ACC112 (cell line): Measurements from ENCODE around the gene CDH4.

Source experiments
- H2AFZ ChIP-seq: fragments of 200-600 bp; sonication (generic); one replicate; pipeline ENCODE4 v1.6.0; 2017; ENCODE audit warnings: antibody characterized with exemption, low read length; ENCODE audit not compliant: unreplicated experiment
- H3K27ac ChIP-seq: fragments of 200-600 bp; sonication (generic); 2 replicates; pipeline ENCODE4 v1.5.1; 2014; ENCODE audit warnings: low read depth, mild to moderate bottlenecking, antibody characterized with exemption, low read length, moderate library complexity
- H3K27me3 ChIP-seq: fragments of 200-600 bp; sonication (generic); 2 replicates; pipeline ENCODE4 v1.6.1; 2014; ENCODE audit warnings: mild to moderate bottlenecking, antibody characterized with exemption, low read length, moderate library complexity, mixed read lengths; ENCODE audit not compliant: insufficient read depth
- H3K36me3 ChIP-seq: fragments of 200-600 bp; sonication (generic); 2 replicates; pipeline ENCODE4 v1.6.1; 2016; ENCODE audit warnings: mild to moderate bottlenecking, antibody characterized with exemption, low read length, moderate library complexity, mixed read lengths; ENCODE audit not compliant: insufficient read depth
- H3K4me1 ChIP-seq: fragments of 200-600 bp; sonication (generic); one replicate; pipeline ENCODE4 v1.6.1; 2016; ENCODE audit warnings: low read length, mixed read lengths; ENCODE audit not compliant: insufficient read depth, unreplicated experiment, control insufficient read depth
- H3K4me3 ChIP-seq: fragments of 200-600 bp; sonication (generic); 2 replicates; pipeline ENCODE4 v1.5.1; 2014; ENCODE audit warnings: mild to moderate bottlenecking, low read depth, low read length
- H3K79me2 ChIP-seq: fragments of 200-600 bp; sonication (generic); one replicate; pipeline ENCODE4 v1.6.0; 2016; ENCODE audit warnings: low read length; ENCODE audit not compliant: control insufficient read depth, unreplicated experiment, insufficient read depth

CDH4 gene

DNA sequence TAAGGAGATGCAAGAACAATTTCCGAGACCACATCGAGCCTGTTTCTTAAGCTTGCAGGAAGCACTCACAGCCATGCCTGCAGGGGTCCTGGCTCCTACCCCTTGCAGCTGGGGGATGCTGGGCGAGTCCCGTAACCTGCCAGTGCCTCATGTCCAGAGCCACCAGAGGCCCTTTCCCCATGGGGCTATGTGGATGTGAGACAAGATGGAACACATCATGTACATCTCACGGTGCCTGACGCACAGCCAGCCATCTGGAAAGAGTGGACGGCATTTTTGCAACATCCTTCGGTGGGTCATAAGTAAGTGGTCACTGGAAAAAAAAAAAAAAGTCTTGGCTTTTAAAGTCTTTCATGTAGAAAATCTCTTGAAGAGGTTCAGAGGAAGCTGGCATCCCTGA, 72.8 kb downstream of the CDH4 start:
- Histone ChIP-seq H3K36me3 (no peaks in the 10 kb centered on the region), H3K27me3 (no peaks in the 10 kb centered on the region), H3K79me2 (no peaks in the 10 kb centered on the region), H3K4me3 (no peak overlapping the region), H3K4me1 (no peaks in the 10 kb centered on the region), H2AFZ (no peak overlapping the region), H3K27ac (no peak overlapping the region)

DNA sequence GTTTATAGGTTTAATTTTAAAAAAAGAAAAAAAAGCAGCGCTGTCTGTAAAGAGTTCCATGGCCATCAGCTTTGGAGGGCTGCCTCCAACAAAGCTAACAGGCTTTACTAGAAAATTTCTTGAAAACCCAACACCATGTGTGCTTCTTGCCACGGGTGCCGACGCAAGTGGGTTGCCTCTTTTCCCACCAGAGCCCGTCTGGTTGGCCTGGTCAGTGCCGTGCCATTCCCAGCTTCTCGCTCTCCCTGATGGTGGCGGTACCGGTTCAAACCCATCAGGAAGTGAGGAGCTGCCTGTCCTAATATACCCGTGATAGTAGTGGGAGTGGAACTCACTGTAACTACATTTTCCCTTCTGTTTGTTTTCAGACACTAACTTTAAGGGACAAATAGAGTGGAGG, 73.7 kb downstream of the CDH4 start:
- no peak overlapping the region for H3K4me3 ChIP-seq
- H2AFZ ChIP-seq = no peak overlapping the region
- H3K36me3 ChIP-seq = no peaks in the 10 kb centered on the region
- no peak overlapping the region for H3K27ac ChIP-seq
- no peaks in the 10 kb centered on the region for H3K27me3 ChIP-seq
- H3K4me1 ChIP-seq = no peaks in the 10 kb centered on the region
- no peaks in the 10 kb centered on the region for H3K79me2 ChIP-seq

DNA sequence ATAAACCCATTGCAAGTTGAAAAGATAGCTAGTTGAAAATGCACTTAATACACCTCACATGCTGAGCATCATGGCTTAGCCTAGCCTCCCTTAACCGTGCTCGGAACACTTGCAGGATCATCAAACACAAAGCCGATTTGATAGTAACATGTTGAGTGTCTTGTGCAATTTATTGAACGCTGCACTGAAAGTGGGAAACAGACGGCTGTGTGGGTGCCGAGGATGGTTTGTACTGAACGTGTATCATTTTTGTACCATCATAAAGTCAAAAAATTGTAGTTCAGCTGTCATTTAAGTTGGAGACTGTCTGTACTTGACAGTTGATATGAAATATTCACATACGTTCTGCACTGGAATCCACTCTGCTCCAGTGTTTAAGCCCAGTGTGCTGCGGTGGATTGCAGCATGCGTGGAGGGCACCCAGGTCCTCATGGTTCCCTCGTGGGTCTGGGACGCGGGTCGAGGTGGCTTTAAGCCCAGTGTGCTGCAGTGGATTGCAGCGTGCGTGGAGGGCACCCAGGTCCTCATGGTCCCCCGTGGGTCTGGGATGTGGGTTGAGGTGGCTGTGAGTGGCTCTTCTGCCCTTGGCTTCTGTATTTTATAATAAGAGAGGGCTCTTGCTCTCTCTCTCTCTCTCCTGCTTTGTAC, 77.0 kb downstream of the CDH4 start:
- H3K27ac ChIP-seq = no peak overlapping the region
- peaks cover 5% of the 10 kb centered on the region for H3K4me1 ChIP-seq
- no peak overlapping the region for H3K4me3 ChIP-seq
- no peaks in the 10 kb centered on the region for H3K36me3 ChIP-seq
- H3K27me3 ChIP-seq = no peaks in the 10 kb centered on the region
- H2AFZ ChIP-seq = no peak overlapping the region
- no peaks in the 10 kb centered on the region for H3K79me2 ChIP-seq

DNA sequence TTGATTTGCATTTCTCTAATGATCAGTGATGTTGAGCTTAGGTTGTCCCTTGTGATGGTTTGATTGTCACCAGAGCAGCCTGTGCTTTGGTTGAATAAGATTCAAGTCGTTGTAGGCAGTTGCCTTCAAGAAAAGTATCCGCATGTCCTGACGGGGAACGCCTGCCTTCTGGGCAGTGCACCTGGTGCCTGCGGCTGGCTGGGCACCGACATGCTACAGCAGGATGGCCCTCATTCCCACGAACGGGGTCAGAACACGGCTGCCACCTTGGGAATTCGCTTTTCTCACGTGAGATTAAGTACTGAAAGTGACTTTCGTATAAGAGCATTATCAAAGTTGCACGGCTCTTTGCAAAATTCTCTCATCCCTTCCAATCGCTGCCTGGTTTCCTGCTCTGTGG, 78.4 kb downstream of the CDH4 start:
- H3K27me3 ChIP-seq = no peaks in the 10 kb centered on the region
- no peak overlapping the region for H3K4me3 ChIP-seq
- H3K27ac ChIP-seq = no peak overlapping the region
- peaks cover 5% of the 10 kb centered on the region for H3K4me1 ChIP-seq
- H2AFZ ChIP-seq = no peak overlapping the region
- H3K79me2 ChIP-seq = no peaks in the 10 kb centered on the region
- H3K36me3 ChIP-seq = no peaks in the 10 kb centered on the region

DNA sequence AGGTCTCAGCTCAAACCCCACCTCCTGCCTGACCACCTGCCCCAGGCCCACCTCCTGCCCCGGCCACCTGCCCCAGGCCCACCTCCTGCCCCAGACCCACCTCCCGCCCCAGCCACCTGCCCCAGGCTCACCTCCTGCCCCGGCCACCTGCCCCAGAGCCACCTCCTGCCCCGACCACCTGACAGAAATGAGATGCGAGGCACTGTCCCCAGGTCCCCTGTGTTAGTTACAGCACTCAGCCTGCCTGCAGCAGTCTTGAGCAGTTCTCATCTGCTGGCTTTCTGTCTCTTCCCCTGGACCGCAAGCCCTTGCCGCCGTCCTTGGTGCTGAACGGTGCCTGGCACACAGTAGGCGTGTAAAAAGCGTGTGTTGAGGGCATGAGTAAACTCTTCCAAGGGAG, 79.5 kb downstream of the CDH4 start:
- Histone ChIP-seq H3K4me3 (no peak overlapping the region), H3K36me3 (no peaks in the 10 kb centered on the region), H3K27me3 (no peaks in the 10 kb centered on the region), H3K27ac (no peak overlapping the region), H3K4me1 (peaks cover 5% of the 10 kb centered on the region), H3K79me2 (no peaks in the 10 kb centered on the region), H2AFZ (no peak overlapping the region)

DNA sequence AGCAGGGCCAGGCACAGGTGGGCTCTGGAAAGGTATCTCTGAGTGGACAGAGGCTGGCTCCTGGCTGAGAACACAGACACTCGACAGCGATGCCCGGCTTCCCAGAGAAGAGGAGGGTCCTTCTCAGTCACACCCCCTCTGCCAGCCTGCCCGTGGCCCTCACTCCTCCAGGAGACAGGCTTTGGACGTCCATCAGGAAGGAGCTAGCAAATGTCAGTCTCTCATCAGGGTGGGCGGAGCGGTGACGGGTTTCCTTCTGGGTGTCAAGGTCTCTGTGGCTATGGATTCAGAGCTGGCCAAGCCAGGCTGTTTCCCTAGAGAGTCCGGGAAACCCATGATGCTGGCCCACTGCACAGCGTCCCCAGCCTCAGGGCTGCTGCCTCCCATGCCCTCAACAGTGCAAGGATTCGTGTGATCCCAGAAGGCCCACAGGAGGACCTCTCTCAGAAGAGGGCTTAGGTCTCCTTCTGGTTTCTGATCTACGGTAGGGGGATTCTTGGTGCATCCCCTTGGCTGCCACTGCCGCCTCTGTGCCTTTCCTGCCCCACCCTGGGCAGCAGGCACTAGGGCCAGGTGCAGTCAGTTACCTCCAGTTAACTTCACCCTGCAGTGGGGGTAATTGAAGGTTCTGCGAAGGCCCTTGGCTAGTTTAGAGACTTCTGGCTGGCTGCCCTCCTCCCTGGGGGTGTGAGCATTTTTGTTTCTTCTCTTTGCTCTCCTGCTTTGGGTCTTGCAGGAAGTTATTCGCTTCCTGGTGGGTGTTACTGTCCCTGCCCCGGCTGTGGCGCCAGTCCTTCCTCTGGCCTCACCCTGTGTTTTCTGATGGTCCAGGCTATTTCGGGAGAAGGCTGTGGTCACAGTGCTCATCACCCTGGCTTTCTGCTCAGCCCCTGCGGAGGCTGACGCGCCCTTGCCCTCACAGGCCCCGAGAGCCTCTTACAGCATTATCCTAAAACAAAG, 80.2 kb downstream of the CDH4 start:
- H3K36me3 ChIP-seq = no peaks in the 10 kb centered on the region
- no peak overlapping the region for H2AFZ ChIP-seq
- no peaks in the 10 kb centered on the region for H3K79me2 ChIP-seq
- no peak overlapping the region for H3K27ac ChIP-seq
- peaks cover 5% of the 10 kb centered on the region for H3K4me1 ChIP-seq
- H3K4me3 ChIP-seq = no peak overlapping the region
- H3K27me3 ChIP-seq = no peaks in the 10 kb centered on the region

DNA sequence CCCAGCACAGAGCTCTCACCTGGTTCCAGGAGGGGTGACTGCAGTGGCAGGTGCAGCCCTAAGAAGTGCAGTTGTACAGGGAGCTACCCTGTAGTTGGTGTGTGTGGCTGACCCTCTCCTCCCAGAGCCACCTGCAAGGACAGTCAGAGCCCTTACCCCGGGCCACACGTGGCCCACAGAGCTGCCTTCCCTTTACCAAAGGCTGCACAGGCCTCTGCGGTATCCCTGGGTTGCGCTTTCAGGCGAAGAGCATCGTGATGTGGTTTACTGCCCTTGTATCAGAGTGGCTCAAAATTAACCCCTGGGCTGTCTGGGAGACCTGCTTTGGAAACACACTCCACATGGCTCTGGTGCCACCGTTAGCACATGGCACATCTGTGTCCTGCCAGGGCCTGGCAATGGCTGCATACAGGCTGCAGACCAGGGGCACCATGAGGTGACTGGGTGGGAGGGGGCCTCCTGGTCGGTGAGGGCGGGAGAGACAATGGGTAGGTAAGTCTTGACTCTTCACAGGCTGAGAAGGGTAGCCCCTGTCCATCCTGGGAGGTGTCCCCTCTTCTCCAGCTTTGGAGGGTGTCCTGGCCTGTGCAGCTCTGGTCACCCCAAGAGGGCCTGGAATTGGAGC, 81.5 kb downstream of the CDH4 start:
- Histone ChIP-seq H3K27ac (no peak overlapping the region), H3K27me3 (no peaks in the 10 kb centered on the region), H3K79me2 (no peaks in the 10 kb centered on the region), H3K4me3 (no peak overlapping the region), H3K36me3 (no peaks in the 10 kb centered on the region), H2AFZ (no peak overlapping the region), H3K4me1 (peaks cover 5% of the 10 kb centered on the region)

DNA sequence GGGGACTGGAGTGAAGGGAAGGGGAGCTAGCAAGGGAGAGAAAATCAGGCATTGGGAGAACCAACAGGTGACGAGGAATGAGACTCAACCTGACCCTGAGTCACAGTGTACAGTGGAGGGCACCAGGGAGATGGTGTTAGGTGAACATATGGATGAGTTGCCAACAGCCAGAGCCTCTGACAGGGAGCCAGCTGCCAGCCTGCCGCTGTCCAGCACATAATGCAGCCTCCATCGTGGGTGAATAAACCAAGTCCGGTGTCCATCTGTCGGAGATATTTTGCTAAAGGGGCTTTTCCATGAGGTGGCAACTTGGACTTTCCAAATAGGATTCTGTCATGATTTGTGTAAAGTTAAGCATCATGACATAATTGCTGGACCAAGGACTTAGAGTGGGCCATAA, 88.1 kb downstream of the CDH4 start:
- H3K27me3 ChIP-seq = no peaks in the 10 kb centered on the region
- H2AFZ ChIP-seq = no peak overlapping the region
- no peak overlapping the region for H3K27ac ChIP-seq
- H3K4me3 ChIP-seq = no peak overlapping the region
- no peaks in the 10 kb centered on the region for H3K36me3 ChIP-seq
- no peaks in the 10 kb centered on the region for H3K79me2 ChIP-seq
- H3K4me1 ChIP-seq = no peaks in the 10 kb centered on the region

DNA sequence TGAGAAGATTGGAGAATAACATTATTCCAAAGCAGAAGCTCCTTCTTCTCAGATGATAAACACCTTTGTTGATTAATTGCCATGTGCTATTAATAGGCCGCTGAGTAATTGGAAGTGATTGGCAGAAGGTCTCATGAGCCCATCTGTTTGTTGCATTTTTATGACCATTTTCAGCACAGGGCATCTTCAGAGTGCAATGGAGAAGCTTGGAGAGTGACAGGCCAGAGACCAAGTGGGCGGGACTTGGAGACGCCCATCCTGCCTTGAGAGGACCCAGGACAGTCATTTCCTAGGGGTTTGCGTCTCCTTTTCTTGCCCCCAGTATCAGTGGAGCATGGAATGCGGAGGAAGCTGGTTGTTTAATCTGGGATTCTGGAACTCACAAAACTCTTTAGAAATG, 89.5 kb downstream of the CDH4 start:
- no peaks in the 10 kb centered on the region for H3K4me1 ChIP-seq
- H3K4me3 ChIP-seq = no peak overlapping the region
- H3K27ac ChIP-seq = no peak overlapping the region
- H3K79me2 ChIP-seq = no peaks in the 10 kb centered on the region
- no peaks in the 10 kb centered on the region for H3K36me3 ChIP-seq
- no peaks in the 10 kb centered on the region for H3K27me3 ChIP-seq
- H2AFZ ChIP-seq = no peak overlapping the region

DNA sequence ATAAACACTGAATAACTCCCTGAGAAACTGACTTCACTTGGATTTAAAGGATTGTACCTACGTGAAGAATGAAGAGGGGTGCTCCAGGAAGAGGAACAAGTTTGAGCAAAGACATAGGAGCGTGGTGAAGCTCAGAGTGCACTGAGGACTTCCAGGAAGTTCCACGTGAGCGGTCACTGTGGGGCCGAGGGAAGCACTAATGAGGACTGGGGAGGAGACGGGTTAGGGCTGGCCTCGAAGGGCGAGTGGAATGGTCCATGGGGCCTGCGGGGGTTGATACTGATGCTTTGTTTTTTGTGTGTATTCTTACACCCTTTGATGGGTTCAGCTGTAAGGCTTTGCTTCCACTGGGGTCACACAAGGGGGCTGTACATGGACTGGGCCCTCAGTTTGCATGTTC, 91.9 kb downstream of the CDH4 start:
- no peaks in the 10 kb centered on the region for H3K4me1 ChIP-seq
- no peaks in the 10 kb centered on the region for H3K79me2 ChIP-seq
- no peak overlapping the region for H3K4me3 ChIP-seq
- no peak overlapping the region for H2AFZ ChIP-seq
- H3K27me3 ChIP-seq = no peaks in the 10 kb centered on the region
- no peak overlapping the region for H3K27ac ChIP-seq
- H3K36me3 ChIP-seq = no peaks in the 10 kb centered on the region
